GM19328 (cell line): ENCODE measurements around the gene SLC6A12.

Experiments used
- ATAC-seq: cut with Tn5 transposase; IDR thresholded peaks from one replicate; pipeline ENCODE4 v1.9.1; 2021; ENCODE audit warnings: mild to moderate bottlenecking, moderate library complexity; ENCODE audit not compliant: unreplicated experiment

The SLC6A12 gene

DNA sequence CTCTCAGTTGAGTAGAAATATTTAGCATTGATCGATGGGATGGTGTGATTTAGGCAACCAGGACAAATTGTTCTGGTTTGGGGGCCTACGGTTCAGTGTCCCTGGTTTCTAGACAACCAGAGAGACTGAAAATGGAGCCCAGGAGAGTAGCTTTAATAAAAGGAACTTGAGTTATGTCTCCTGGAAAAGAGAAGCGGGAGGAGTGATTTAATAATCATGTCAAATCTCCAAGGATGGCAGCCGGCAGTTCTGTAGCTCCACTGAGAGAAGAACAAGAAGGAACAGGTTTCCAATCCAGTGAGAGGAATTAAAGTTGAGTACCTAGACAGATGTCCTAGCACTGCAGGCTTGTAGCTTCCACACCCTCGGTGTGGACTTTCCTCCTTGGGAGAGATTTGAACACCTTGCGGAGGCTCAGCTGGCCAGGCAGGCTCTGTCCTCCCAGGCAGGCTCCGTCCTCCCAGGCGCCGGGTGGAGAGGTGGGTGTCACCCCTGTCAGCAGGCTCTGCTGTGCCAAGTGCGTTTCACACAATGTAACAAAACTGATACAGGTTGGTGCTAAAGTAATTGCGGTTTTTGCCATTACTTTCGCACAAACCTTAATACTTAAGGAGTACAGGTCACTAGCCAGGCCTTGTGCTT, 45.9 kb downstream of the SLC6A12 start:
- no peak for ATAC-seq

DNA sequence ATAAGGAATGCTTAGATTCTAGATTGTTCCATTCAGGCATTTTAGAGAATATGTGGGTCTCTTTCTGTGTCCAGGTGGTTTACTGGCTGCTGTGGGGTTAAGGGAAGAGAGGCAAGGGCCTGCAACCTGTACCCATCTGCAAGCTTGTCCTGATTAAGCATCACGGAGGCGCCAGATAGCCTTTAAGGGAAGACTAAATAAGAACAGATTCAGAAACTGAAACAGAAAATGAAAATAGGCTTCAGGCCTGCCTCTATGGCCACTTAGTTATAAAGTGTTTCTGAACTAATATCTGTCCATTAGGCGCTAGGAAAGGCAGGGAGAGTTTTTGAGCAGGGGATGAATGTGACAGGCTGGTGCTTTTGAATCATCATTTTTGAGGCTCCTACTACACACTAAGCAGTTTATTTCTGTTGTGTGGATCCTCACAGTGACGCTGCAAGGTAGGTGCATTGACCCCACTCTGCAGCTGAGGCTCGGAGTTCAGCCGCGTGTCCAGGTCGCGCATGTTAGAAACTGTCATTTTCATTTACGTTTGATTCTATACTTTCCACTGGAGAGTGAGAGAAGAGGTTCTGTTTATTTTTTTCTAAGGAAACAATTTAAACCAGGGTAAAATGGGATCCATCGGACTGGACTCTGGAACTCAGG, 47.4 kb downstream of the SLC6A12 start:
- no peak for ATAC-seq

GRCh38 chr12:165862-166368, 48.0 kb downstream of the SLC6A12 start:
- no peak for ATAC-seq

- ATAC-seq = no peak
Measured at GRCh38 chr12:164207-164606, 49.8 kb downstream of the SLC6A12 start.

DNA sequence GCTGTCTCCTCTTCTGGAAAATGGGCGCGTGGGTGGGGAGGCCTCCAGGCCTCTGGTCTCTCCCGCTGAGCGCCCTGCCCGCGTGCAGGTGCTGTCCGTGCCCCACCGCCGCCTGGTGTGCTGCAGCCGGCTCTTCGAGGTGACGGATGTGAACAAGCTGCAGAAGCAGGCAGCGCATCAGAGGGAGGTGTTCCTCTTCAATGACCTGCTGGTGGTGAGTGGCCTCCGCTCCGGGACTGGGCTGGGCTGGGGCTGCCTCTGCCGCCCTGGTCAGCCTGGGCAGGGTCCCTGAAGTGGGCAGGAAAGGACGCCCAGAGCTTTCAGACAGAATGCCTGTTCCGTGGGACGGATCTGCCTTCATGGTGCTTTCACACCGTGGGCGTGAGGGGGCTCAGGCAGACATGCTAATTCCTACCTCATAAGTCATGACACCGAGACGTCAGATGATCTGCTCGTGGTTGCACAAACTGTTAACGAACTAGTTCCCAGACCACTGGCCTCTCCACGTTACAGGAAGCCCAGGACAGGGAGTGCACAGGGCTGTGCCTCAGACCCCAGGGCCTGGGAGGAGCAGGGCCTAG, 50.5 kb downstream of the SLC6A12 start:
- ATAC-seq = no peak

DNA sequence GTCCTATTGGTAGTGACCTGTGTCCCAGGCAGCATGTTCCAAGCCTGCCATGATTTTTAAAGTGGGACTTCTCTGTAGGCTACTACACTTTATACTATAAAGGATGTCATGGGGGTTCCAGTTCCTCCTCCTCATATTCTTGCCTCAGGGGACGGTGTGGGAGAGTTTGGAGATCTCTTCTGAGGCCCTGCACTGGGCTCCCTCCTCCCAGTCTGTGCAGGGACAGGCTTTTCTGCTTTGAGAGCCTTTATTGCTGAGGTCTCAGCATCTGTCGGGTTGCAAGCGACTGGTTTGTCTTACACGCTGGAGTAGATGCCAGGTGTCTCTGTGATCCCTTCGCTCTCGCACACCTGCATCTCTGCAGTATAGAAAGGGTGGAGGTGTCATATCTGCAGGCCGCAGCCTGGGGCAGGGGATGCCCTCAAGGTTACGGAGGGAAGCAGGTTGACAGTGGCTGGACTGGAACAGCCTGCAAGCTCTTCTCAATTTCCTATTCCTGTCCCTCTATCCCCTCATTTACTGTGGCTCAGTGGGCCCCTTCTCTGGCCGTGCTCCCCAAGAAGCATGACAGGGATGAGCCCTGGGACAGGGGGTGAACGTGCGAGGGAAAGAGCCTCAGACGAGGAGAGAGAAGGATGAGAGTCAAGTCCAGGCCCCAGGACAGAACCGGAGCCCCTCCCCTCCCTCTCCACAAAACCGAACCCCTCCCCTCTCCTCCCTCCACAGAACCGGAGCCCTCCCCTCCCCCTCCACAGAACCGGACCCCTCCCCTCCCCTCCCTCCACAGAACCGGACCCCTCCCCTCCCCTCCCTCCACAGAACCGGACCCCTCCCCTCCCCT, 51.3 kb downstream of the SLC6A12 start:
- no peak for ATAC-seq

DNA sequence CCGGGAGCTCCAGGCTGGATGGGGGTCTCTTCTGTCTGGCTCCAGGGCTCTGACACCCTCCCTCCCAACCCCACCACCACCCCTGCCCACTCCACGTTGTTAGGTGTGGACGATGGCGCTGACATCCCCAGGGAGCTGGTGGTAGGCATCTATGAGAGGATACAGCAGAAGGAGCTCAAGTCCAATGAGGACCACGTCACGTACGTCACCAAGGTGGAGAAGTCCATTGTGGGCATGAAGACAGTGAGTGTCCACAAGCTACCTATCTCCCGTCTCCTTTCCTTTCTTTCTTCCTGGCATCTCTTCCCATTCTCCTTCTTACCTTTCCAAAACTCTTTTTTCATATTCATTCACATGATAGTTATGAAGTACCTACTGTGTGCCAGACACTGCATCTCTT, 52.1 kb downstream of the SLC6A12 start:
- ATAC-seq = no peak

- no peak for ATAC-seq
Measured at GRCh38 chr12:160858-161257, 53.1 kb downstream of the SLC6A12 start.

- ATAC-seq = no peak
Measured at GRCh38 chr12:159156-159782, 54.7 kb downstream of the SLC6A12 start.

DNA sequence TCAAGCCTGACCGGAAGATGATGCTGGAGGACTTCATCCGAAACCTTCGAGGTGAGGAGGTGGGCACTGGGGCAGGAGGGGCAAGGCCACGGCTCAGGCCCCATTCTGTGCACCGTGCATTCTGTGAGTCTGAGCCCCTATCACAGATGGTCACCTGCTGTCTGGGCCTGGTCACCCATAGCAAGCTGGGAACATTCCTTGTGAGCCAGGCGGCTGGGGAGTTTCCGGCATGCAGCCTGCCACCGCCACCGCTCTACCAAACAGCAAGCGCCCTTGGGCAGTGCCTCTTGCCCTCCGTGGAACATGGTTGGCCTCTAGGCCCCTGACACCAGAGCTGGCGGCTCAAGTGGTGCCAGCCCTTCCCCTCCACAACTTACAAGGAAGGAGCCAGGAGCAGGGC, 56.3 kb downstream of the SLC6A12 start:
- ATAC-seq = no peak

GRCh38 chr12:156945-157344, 57.0 kb downstream of the SLC6A12 start:
- ATAC-seq = no peak

DNA sequence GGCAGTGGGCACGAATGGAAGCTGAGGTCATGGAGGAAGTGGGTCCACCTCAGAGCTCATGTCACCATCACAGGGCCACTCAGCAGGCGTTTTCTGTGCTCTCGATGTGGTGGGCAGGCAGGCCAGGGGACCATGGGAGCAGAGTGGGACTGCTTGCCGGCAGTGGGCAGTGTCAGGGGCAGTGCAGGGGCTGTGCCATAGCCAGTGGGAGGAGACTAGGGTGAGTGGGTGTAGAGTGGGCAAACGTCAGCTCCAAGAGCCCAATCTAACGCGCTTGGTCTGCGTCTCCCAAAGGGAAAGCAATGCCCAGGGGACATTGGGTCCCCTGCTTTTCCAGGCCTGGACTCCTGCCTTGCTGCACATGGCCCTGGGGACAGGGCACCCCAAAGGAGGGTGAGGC, 58.3 kb downstream of the SLC6A12 start:
- no peak for ATAC-seq

DNA sequence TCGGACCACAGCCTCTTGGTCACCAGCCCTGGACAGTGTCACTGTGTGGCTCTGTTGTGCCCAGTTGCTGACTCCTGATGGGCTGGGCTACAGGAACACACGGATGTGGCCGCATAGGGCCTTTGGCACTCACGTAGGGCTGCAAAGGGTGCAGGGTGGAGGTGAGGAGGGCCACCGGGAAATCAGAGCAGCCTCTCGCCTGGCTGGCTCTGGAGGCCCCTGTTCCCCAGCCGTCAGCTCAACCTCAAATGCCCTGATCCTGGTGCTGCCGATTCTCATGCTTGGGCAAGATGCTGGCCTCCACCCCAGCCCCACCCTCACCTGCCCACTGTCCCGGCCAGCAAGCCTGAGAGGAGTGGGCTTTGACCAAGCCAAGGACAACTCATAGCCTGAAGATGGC, 59.0 kb downstream of the SLC6A12 start:
- ATAC-seq = no peak

- no peak for ATAC-seq
Measured at GRCh38 chr12:154058-154457, 59.9 kb downstream of the SLC6A12 start.

GRCh38 chr12:153080-153746, 60.7 kb downstream of the SLC6A12 start:
- ATAC-seq = no peak

GRCh38 chr12:152440-152839, 61.5 kb downstream of the SLC6A12 start:
- no peak for ATAC-seq

GRCh38 chr12:151579-151978, 62.4 kb downstream of the SLC6A12 start:
- no peak for ATAC-seq

GRCh38 chr12:148676-149416, 65.1 kb downstream of the SLC6A12 start:
- no peak for ATAC-seq

- no peak for ATAC-seq
Measured at GRCh38 chr12:147242-147641, 66.7 kb downstream of the SLC6A12 start.
